ENCODE results near the gene TRABD2B. TPM values are rescaled to one million over a fixed set of nuclear protein-coding genes. Genes with fewer than 3 reads are reported as not detected.

Gene TRABD2B
- total and polyA plus RNA-seq, 2 donors (not counting 1 experiment from before 2014, with no cell fraction given): under 0.01 TPM; not detected in 1

- Histone ChIP-seq H3K36me3 (ENCODE audit: control insufficient read depth, insufficient read depth, low read length) (no peaks in the 10 kb centered on the region), H3K27me3 (ENCODE audit: control insufficient read depth, insufficient read depth, low read length) (no peaks in the 10 kb centered on the region), H3K27ac (ENCODE audit: insufficient read depth, low read length) (no peak overlapping the region), H3K9me3 (ENCODE audit: control insufficient read depth, insufficient read depth, low read depth, low read length) (no peaks in the 10 kb centered on the region), H3K4me3 (replicated peaks in 1 of 4; ENCODE audit: control extremely low read depth in 1 of 4, insufficient read depth in 1 of 4, low read depth in 3 of 4, low read length in 4 of 4) (no peak overlapping the region), H4K20me1 (ENCODE audit: control insufficient read depth, extremely low read depth, insufficient read depth, low read length) (no peaks in the 10 kb centered on the region), H2AFZ (ENCODE audit: low read length) (no peak overlapping the region), H3K9ac (ENCODE audit: insufficient read depth, low read length) (no peak overlapping the region), H3K4me1 (ENCODE audit: control insufficient read depth, extremely low read depth, insufficient read depth, low read length) (no peaks in the 10 kb centered on the region), H3K4me2 (ENCODE audit: extremely low read depth, insufficient read depth, low read length) (no peak overlapping the region), H3K79me2 (ENCODE audit: control insufficient read depth, insufficient read depth, low read length) (no peaks in the 10 kb centered on the region)
- TF ChIP-seq EZH2 (IDR thresholded peaks at IDR 0.05; ENCODE audit: low read length, missing control alignments) (no peak), CTCF (conservative IDR thresholded peaks at IDR 0.05 in 1 of 2, IDR thresholded peaks at IDR 0.05 in 1 of 2; ENCODE audit: low read depth in 1 of 2, low read length in 2 of 2) (no peak)
- peak; percentile 1 to 22 for DNase-seq (ENCODE audit: low read depth in 2 of 2)
These were observed 238.6 kb downstream of the TRABD2B start for GRCh38 chr1:47758341-47759250.

- H3K79me2 ChIP-seq (ENCODE audit: control insufficient read depth, insufficient read depth, low read length): no peaks in the 10 kb centered on the region
These were observed 239.8 kb downstream of the TRABD2B start for GRCh38 chr1:47757226-47757975.

More at GRCh38 chr1:47757226-47757975, 239.8 kb downstream of the TRABD2B start:
- Histone ChIP-seq H2AFZ (ENCODE audit: low read length) (no peak overlapping the region), H4K20me1 (ENCODE audit: control insufficient read depth, extremely low read depth, insufficient read depth, low read length) (no peaks in the 10 kb centered on the region), H3K36me3 (ENCODE audit: control insufficient read depth, insufficient read depth, low read length) (no peaks in the 10 kb centered on the region), H3K9me3 (ENCODE audit: control insufficient read depth, insufficient read depth, low read depth, low read length) (no peaks in the 10 kb centered on the region), H3K4me1 (ENCODE audit: control insufficient read depth, extremely low read depth, insufficient read depth, low read length) (no peaks in the 10 kb centered on the region), H3K9ac (ENCODE audit: insufficient read depth, low read length) (no peak overlapping the region), H3K27ac (ENCODE audit: insufficient read depth, low read length) (no peak overlapping the region), H3K4me2 (ENCODE audit: extremely low read depth, insufficient read depth, low read length) (no peak overlapping the region), H3K4me3 (replicated peaks in 1 of 4; ENCODE audit: control extremely low read depth in 1 of 4, insufficient read depth in 1 of 4, low read depth in 3 of 4, low read length in 4 of 4) (no peak overlapping the region), H3K27me3 (ENCODE audit: control insufficient read depth, insufficient read depth, low read length) (no peaks in the 10 kb centered on the region)
- no peak for DNase-seq (ENCODE audit: low read depth in 2 of 2)
- no peak for TF ChIP-seq CTCF (conservative IDR thresholded peaks at IDR 0.05 in 1 of 2, IDR thresholded peaks at IDR 0.05 in 1 of 2; ENCODE audit: low read depth in 1 of 2, low read length in 2 of 2)
- no peak for TF ChIP-seq EZH2 (IDR thresholded peaks at IDR 0.05; ENCODE audit: low read length, missing control alignments)
